DMS114 treated with DMSO at 0.1 percent for 48 hours (cell line): ENCODE results near the gene SSBP3.

Source experiments
- DNase-seq: peaks from one replicate; lab custom pipeline; 2025; ENCODE audit not compliant: unreplicated experiment; lab: John Stamatoyannopoulos, UW

SSBP3 gene

DNA sequence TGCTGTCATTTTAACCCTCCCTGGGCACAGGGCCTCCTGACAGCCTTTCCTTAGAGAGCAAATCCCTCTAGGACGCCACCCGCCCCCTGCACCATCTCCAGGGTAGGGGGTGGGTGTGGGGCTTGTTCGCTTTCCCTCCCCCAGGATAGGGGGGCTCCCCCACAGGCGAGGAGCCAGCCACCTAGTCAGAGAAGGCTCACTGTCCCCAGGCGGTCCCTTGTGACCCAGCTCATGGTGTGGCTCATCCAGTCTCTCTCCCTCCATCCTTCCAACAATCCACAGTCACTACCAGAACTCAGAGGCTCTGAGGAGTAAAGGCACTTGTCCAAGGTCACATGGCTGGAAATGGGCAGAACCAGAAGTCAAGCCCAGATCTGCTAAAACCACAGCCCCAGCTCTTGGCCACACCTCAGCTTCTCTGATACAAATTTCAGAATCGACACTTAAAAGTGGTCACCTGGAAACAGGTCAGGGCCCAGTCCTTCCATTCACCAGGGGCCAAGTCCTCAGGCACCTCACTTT, 116.4 kb downstream of the SSBP3 start:
- no peak for DNase-seq

DNA sequence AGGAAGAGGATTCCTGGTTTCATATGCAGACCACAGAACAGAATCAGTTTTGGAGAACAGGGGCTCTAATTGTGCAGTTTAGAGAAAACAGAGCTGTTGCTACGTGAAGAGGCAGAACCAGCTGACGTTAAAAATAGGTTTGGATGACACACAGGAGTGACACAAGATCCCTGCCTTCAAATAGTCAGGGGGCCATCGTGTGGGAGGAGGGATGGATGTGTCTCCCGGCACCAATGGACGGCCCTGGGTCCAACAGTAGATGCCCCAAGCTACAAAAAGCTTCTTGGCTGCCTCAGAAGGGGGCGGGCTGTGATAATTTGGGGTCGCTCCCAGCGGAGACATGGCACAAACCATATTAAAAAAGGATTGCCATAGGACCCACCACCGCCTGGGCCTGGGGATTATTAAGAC, 118.4 kb downstream of the SSBP3 start:
- DNase-seq: no peak

DNA sequence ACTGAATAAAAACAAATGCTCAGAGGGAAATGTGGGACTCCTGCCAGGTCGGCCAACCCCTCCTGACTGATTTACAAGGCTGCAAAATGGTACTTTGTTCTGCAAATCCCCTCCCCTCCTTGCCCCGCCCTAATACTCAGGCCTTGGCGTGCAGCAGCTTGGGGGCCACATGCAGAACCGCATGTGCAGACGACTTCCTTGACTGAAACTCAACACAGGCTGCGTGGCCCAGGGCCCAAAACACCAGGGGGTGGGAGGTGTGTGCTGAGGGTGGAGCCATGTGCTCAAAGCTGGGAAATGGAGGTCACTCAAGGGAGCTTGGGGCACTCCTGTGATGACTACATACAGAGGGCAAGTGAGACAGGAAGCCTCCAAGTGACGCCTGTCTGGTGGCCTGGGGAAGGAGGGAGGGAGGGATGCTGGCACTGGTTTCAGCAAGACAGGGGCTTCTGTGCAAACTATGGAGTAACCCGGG, 119.0 kb downstream of the SSBP3 start:
- no peak for DNase-seq

DNA sequence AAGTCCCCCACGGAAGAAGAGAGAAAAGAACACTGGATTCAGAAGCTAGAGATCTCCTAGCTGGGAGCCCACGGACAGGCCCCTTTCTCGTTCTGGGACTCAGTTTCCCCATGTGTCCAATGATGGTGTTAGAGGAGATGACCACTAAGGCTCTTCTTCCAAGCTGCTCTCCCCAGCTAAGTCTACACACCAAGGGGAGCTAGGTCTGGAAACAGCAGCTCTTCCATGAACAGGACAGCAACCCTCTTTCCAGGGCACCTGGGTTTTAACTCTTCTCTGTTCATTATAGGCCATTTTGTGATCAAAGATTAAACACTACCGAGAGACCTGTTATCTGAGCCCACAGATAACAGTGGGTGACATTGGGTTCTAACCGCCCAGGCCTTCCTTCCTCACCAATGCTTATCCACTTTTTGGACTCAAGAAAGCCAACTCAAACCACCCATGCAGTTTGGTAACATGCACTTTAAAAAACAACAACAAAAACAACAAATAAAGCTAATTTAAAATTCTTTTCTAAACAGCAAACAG, 120.3 kb downstream of the SSBP3 start:
- DNase-seq: no peak

DNA sequence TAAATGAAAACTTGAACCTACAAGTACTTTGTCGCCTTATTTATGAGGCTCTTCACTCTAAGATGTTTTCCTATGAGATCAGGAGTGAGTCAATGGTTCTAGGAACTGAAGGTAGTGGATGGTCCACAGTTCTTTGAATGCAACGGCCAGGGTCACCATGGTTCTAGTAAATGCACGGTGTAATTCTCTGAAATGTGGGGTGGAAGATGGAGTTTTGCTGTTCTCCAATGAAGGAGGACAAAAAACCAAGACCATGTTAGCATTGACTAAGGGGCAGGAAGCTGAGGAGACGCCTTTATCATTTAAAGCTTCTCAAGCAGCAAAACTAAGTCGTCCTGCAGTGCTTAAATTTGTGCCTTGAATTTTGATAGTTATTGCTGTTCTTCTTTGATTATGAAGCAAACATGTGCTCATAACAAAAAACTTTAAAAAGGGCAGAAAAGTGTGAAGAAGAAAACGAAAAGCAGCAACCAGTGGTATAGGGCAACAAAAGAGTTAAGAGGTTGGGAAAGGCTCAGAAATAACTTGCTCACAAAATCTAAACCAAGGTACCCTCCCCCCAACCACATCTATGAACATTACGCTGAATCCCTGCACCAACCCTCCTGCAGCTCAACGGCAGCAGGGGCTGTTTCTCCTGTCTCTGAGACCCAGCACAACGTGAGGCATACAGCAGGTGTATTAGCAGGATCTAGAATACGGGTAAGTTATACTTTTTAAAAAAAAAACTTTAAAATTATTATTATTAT, 121.2 kb downstream of the SSBP3 start:
- DNase-seq: no peak

DNA sequence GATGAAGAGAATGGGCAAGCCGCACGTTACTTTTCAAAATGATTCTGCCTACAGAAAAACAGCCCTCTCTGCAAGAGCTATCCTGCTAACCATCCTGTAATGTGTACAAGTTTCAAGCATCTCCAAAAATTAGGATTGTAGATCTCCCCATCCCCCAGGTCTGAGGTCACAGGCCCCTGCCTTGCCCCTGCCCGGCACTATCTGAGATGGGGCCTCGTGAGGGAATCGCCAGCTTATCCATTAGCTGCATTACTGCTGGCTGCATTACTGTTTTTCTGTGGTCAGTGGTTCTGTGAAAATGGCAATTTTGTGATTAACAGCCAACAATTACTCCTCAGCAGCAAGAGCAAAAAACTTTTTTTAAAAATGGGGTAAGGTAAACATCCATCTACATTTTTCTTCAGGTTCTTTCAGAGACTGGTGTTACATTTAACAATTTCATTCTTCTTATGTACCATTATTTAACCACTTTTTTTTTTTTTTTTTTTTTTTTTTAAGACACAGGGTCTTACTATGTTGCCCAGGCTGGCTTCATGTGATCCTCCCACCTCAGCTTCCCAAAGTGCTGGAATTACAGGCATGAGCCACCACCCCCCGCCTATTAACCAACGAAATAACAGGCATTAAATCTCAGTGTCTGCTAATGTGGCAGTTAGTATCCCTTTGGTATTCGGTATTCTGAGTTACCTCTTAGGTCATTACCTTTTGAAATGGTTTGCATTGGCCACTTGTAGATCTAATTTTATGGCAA, 122.4 kb downstream of the SSBP3 start:
- DNase-seq: no peak

DNA sequence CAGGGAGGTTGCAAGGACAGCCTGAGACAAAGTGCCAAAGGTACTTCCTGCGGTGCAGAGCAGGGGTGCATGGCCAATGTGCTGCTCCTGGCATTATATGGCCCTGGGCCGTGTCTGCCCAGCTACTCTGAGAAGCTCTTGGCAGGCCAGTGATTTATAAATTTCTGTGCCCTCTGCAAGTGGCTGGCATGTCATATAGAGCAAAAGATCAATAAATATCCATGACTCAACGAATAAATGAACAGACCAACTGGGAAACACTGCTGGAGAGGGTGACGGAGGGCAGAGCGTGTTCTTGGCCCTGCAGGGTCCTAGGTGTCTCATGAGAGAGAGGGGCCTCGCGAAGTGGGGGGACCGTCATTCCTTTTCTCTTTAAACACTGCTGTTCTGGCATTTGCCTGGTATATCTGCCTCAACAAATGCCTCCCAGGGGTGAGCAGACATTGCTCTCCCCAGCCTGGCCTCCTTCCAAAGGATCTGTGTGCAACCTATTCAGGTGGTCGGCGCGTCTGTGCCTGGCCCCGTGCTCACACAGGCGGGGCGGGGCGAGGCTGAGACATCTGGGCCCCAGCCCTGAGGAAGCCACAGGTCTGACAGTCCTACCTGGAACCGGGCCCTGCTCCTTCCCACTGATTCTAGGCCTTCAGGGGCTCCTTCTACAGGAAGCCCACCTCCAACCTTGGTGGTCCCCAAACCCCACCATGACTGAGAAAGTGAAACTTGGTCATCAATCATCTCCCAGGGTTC, 123.9 kb downstream of the SSBP3 start:
- DNase-seq: no peak

DNA sequence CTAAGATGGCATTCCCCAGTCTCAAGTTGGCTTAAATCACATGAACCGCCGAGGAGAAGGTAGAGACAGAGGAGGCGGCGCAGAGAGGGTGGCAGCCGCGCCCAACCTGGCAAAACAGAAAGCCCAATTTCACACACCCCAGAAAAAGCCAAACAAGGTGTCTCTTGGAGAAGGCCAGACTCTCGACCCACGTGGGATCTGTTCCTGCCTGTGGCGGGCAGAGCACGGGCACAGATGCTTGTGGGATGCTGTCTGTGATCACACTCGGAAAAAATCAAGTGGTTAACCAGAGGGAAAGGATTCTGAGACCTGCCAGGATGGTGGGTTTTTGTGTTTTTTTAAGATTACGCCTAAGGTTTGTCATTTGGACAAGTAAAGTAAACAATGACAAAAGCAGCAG, 125.5 kb downstream of the SSBP3 start:
- DNase-seq: no peak

DNA sequence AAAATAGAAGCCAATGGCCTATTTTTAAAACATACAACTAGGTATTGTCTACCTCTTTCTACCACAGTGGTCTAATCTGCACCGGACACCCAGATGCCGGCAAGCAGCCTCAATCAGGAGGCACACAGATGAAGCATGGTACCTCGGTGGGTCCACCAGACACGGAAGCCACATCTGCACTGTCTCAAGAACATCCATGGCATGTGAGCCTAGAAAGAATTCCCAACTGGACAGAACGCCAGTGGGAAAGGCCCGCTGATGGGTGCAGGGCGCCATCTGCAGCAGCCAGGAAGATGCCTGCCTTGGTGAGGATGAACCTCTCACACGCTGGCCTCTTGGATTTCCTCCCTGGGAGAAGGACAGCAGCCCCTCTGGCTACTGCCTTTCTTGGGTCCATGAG, 126.7 kb downstream of the SSBP3 start:
- DNase-seq: no peak

DNA sequence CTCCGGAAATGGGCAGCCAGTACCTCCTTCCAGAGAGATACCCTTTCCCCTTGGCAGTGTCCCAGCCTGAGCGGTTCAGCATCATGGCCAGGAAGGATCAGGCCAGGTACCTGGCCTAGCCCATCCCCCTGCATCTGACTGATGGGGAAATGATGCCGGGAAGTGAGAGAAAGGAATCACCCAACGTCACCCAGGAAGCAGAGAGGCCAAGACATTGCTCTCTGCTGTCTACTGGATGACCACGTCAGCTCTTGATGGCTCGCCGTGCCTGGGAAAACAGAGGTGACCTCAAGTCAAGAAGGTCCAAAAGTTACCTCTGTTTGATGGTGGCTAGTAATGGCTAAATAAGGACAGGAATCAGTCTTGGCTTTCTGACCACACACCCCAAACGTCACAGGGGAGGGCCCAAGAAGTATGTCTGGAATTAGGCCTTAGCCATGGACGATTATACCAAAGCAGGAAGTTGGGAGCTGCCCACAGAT, 127.2 kb downstream of the SSBP3 start:
- no peak for DNase-seq

DNA sequence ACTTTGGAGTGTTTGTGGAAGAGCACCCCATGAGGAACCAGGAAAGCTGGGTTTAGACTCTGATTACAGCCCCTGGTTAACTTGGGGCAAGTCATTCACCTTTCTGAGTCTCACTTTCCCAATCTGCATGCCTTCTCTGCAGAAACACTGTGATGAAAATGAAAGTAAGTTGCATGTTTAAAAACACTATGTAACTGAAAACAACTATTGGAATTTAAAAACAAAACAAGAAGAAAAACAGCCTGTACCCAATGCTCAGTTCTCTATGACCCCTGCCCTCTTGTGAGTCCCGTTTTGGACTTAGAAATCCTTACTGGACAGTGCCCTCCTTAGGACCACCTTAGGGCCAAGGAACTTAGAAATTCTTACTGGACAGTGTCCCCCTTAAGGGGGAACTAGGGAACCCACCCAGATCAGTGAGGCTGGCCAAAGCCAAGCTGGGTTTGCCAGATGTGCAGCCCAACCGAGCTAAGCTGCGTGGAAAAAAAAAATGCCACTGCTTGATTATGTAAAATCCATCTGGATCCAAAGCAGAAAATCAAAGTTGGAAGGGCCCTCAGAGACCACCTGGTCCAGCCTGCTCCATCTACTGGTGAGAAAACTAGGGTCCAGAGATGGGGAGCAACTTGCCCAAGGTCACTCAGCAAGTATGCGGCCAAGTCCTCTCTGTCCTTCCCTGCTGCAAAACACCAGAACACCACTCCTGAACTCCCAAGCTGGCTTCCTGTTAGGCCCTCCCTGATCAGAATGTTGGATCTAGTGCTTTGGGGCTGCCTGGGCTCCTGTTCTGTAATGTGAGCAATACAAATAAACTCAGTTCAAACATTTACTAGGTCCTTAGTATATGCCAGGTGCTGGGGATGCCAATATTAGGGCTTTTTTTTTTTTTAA, 128.5 kb downstream of the SSBP3 start:
- DNase-seq: no peak

DNA sequence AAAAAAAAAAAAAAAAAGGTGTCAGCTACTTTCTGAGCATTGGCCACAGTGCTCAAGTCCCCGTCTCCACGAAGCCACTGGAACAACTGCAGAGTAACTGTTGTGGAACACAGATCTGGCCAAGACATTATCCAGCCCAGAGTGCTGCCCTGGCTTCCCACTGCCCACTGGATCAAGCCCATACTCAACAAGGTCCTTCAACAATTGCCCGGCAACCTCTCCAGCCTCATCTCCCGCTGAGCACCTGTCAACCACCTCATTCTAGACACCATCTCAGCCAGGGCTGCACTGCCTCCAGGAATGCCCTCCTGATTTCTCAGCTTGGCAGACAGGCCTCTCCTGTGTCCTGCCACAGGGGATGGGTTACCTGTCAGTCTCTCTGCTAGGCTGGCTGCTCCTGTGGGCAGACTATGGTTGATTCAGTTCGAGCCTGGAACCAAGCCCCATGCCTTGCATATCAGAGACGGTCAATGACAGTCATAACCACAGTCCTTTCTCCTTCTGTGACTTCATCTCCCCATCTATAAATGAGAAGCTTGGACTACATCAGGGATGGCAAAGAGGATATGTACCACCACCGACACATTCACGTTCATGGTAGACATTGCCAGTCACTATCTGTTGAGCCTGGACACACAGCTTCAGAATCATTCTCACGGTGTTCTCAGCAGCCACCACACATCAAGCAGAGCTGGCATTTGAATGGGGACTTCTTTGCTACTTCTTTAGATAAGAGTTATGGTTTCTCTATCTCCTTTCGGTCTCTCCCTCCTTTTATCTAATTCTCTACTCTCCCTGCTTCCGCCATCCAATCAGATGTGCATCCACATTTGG, 129.4 kb downstream of the SSBP3 start:
- DNase-seq: no peak

DNA sequence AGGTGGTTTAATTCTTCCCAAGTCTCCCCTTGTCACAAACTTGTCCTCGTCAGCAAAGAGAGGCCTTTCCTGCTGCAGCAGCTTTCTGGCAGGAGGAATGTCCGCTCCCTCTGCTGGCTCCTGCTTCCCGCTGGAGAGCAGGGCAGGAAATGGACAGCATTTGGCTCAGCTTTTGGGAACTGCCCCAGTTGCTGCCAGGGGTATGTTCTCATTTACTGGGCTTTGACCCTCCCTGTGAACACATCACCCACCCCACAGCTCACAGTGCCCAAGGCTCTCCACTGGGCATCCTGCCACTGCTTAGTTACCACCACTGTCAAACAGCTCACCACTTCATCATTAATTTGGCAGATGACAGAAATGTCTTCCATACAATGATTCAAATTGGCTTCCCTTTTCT, 130.8 kb downstream of the SSBP3 start:
- DNase-seq: no peak

DNA sequence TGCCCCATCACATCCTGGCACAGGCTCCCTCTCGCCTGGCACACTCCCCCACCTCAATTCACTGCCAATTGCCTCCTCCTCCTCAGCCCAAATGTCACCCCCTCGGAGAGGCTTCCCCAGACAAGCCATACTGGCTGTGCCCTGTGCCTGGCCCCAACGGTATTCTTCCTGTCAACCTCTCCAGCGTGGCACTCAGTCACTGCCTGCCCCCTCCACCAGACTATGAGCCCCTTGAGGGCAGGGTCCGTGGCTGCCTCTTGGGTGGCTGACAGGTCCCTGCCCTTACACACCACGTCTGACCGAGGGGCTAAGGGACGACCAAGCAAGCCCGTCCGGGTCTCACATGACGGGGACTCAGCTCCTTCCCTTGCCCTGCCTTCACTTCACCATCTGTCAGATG, 131.3 kb downstream of the SSBP3 start:
- DNase-seq: no peak

DNA sequence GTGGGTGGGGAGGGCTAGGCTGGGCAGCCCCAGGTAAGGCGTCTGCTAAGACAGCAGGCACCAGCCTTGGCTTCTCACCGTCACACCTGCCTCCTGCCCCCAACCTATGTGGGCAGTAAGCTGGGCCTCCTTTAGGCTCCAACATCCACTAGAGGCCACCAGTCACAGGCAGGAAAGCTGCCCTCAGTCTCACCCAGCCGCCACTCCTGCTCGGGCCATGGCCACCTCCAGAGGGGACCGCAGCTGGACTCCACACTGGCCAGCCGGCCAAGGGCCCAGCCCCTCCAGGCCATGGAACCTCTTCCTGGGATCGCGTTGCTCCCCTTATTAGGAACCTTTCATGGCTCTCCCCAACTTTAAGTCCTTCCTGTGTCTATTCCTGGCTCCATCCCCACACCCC, 131.7 kb downstream of the SSBP3 start:
- DNase-seq: no peak

DNA sequence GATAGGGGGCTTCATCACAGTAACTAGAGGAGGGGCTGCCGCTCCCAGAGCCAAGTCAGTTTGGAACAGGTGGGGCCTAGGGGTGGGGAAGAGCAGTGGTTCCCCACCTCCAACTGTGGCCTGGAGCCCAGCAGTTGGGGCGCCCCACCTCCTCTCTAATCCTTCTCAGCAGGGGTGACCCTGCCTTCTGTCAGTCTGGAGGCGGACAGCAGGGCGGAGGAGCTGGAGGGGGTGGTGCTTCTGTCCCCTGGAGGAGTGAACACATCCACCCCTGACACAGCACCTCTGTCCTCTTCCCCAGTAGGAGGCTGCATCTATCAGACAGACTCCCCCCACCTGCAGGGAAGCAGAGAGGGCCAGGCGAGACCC, 132.4 kb downstream of the SSBP3 start:
- no peak for DNase-seq

DNA sequence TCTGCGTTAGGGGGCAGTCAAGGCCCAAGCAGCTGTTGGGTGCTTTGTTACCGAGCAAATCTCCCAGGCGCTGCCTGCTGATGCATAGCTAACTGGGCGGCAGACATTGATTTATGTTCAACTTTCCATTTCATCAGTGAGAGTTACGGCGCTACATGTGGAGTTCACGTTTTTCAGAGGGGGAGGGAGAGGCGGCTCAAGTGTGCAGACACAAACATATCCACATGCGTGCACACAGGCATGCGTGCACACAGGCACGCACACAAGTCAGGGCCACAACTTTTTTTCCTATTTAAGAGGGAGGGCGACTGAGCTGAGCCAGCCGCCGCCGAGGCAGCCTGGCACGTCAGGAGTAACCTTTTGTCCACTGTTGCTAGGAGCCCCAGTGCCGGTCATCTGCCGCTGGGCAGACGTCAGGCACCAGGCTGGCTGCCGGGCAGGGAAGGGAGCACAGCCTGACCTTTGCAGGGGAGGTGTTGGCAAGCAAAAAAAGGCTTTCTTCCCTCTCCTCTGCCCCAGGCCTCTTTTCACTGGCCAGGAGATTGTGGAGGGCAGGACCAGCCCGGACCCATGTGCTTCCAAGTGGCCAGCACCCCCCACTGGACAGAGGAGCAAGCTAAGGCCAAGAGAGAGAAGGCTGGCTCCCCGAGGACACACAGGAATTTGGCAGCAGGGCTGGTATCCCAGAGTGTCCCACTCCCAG, 133.0 kb downstream of the SSBP3 start:
- no peak for DNase-seq

DNA sequence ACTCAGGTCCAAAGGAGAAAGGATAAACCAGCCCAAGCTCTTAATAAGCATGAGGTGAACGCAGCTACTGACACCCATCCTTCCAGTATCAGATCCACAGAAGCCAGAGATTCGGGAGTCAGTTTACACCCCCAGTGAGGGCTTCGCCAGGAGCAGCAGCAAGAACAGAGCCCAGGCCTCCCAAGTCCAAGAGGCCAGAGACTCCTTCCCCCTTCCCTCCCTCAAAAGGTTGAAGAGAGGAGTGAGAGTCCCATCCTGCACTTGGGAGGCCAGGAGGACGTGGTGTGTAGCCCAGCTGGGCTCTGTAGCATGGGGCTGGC, 133.5 kb downstream of the SSBP3 start:
- DNase-seq: no peak

DNA sequence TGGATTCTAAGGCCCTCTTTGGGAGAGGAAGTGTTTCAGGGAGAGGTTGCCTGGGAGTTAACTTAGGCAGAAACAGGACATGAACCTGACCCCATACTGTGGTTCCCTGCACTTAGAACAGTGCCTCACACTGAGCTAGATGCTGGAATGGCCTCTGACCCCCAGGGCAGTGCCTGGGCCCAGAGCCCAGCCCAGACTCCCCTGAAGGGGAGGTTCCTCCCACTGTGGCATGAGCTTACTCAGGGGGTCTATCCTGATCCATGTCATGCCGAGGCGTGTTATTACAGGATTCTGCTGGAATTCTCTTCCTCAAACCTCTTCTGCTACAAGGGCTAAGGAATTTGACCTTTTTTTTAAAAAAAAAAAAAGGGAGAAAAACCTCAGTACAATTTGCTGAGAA, 134.1 kb downstream of the SSBP3 start:
- DNase-seq: no peak
